Spleen (tissue), 11 donors: ENCODE data around the gene PCYT1A. TPM values are rescaled to one million over a fixed set of nuclear protein-coding genes. Genes with fewer than 3 reads are reported as not detected.

ENCODE experiments used
- DNase-seq: peaks from one replicate; pipeline ENCODE4 v3.0.0-alpha.2; 2020
- H3K27ac ChIP-seq, 8 donors: fragments of 200-600 bp; sonication (generic) in 7 of 8; 1 replicate in 4 of 8; 2 replicates in 4 of 8; pipeline versions ENCODE4 v1.5.0 to v1.8.0; 2016 to 2021; ENCODE audit warnings: inconsistent platforms in 4 of 8, mild to moderate bottlenecking in 4 of 8, moderate library complexity in 1 of 8
- H3K27me3 ChIP-seq, 7 donors: fragments of 200-600 bp; sonication (generic) in 6 of 7; replicated peaks in 1 of 7; 1 replicate in 4 of 7; 2 replicates in 3 of 7; pipeline versions ENCODE4 v1.5.0 to v1.8.0; 2016 to 2021; ENCODE audit warnings: inconsistent platforms in 3 of 7, mild to moderate bottlenecking in 1 of 7
- H3K36me3 ChIP-seq, 6 donors: fragments of 200-600 bp; sonication (generic) in 5 of 6; 1 replicate in 4 of 6; 2 replicates in 2 of 6; pipeline versions ENCODE4 v1.5.0 to v1.8.0; 2016 to 2021; ENCODE audit warnings: inconsistent platforms in 2 of 6
- H3K4me1 ChIP-seq, 6 donors: fragments of 200-600 bp; sonication (generic) in 5 of 6; 1 replicate in 3 of 6; 2 replicates in 3 of 6; pipeline versions ENCODE4 v1.5.0 to v1.8.0; 2016 to 2021; ENCODE audit warnings: inconsistent platforms in 3 of 6
- H3K4me3 ChIP-seq, 8 donors: fragments of 200-600 bp; sonication (generic) in 7 of 8; 1 replicate in 4 of 8; 2 replicates in 4 of 8; pipeline versions ENCODE4 v1.5.0 to v1.8.0; 2016 to 2021; ENCODE audit warnings: inconsistent platforms in 4 of 8, mild to moderate bottlenecking in 4 of 8, moderate library complexity in 2 of 8
- H3K9me3 ChIP-seq, 8 donors: fragments of 200-600 bp; sonication (generic) in 7 of 8; 1 replicate in 4 of 8; 2 replicates in 4 of 8; pipeline versions ENCODE4 v1.5.0 to v1.8.0; 2016 to 2021; ENCODE audit warnings: inconsistent platforms in 4 of 8
- CTCF ChIP-seq, 11 experiments: fragments of 200-600 bp in 7 of 11; fragments of 450-650 bp in 4 of 11; sonication (generic) in 4 of 11; IDR thresholded peaks in 8 of 11; conservative IDR thresholded peaks in 3 of 11; 1 replicate in 7 of 11; 2 replicates in 4 of 11; pipeline versions ENCODE4 v1.4.0 to v1.8.0; 2016 to 2021; ENCODE audit warnings: antibody characterized with exemption in 11 of 11, inconsistent platforms in 4 of 11, mild to moderate bottlenecking in 1 of 11
- POLR2A ChIP-seq, 3 donors: fragments of 450-650 bp; IDR thresholded peaks; one replicate each; pipeline ENCODE4 v1.5.1; 2017; ENCODE audit warnings: antibody characterized with exemption in 3 of 3, mild to moderate bottlenecking in 1 of 3
- POLR2AphosphoS5 ChIP-seq, 3 donors: sonication (generic); formaldehyde crosslinking; IDR thresholded peaks; one replicate each; pipeline ENCODE4 v1.5.1; 2017; ENCODE audit warnings: antibody characterized with exemption in 3 of 3
- WGBS, 5 donors: extraction: QIAGEN DNeasy Blood & Tissue Kit in 3 of 5; methylation state at CpG; one replicate each; pipeline versions ENCODE4 v1.1.5 to v1.1.7; 2013 to 2018; 5-methylcytosine and 5-hydroxymethylcytosine counted together
- intact Hi-C: fragments of 100-400 bp; cut with DNase I; formaldehyde crosslinking; loops from one replicate; pipeline ENCODE4 v1.15.0; 2023; ENCODE audit warnings: low total_unique reads
- polyA plus RNA-seq, 3 donors: library from polyadenylated mRNA; stranded (reverse); fragments of 200-250 nt; gene quantifications; one replicate each; pipeline ENCODE4 v1.2.1, GENCODE V29; 2013
- total RNA-seq, 7 donors: library from RNA; depleted of rRNA in 3 of 7; stranded (reverse); fragments of >200 nt in 3 of 7; fragmentation: NEBNext Ultra II Directional in 4 of 7; extraction: Animal tissue kit (Norgen Biotek cat#: 25700) in 4 of 7; gene quantifications; one replicate each; pipeline versions ENCODE4 v1.1.0 to v1.2.1, GENCODE V29; 2016 to 2021
- donor health status: healthy with polysubstance abuse.
- donor health status: DM: no; HTN: no; CAD: no; lungs with moderate emphysema.
- donor health status: DM: no; HTN: no; CAD: no.
- donor health status: Bipolar disorder and iron deficiency.
- donor health status: healthy.
- donor health status: DM: no; HTN: no; CAD: no.
- donor health status: DM: yes; HTN: yes; CAD: no.

Gene PCYT1A
- total and polyA plus RNA-seq, 10 donors = 10.6 to 128 (median 90.3) TPM

DNA sequence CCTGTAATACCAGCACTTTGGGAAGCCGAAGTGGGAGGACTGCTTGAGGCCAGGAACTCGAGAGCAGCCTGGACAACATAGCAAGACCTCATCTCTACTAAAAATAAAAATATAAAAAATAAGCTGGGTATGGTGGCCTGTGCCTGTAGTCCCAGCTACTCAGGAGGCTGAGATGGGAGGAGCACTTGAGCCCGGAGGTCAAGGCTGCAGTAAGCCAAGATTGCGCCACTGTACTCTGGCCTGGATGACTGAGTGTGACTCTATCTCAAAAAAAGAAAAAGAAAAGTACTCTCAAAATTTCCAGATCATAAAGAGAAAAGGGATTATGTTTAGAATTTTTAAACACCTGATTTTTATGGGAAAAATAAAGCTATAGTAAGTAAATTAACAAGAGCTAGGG is 47.1 kb downstream of the PCYT1A start:
- Histone ChIP-seq H3K4me1 (peaks cover 0 to 20% (median 0%) of the 10 kb centered on the region in 6 donors), H3K4me3 (no peak overlapping the region), H3K9me3 (no peaks in the 10 kb centered on the region), H3K27me3 (no peaks in the 10 kb centered on the region), H3K36me3 (peaks cover 0 to 96% (median 63%) of the 10 kb centered on the region in 6 donors), H3K27ac (no peak overlapping the region)
- WGBS, 5 donors = 87 to 95% (median 91%) methylated on average over 4 of the region's 4 CpGs
- no peak for DNase-seq
- TF ChIP-seq POLR2AphosphoS5 (IDR thresholded peaks at IDR 0.05) (no peak), POLR2A (IDR thresholded peaks at IDR 0.05) (no peak), CTCF (IDR thresholded peaks at IDR 0.05 in 8 of 11, conservative IDR thresholded peaks at IDR 0.05 in 3 of 11) (no peak)
- intact Hi-C loops = no loop called here

DNA sequence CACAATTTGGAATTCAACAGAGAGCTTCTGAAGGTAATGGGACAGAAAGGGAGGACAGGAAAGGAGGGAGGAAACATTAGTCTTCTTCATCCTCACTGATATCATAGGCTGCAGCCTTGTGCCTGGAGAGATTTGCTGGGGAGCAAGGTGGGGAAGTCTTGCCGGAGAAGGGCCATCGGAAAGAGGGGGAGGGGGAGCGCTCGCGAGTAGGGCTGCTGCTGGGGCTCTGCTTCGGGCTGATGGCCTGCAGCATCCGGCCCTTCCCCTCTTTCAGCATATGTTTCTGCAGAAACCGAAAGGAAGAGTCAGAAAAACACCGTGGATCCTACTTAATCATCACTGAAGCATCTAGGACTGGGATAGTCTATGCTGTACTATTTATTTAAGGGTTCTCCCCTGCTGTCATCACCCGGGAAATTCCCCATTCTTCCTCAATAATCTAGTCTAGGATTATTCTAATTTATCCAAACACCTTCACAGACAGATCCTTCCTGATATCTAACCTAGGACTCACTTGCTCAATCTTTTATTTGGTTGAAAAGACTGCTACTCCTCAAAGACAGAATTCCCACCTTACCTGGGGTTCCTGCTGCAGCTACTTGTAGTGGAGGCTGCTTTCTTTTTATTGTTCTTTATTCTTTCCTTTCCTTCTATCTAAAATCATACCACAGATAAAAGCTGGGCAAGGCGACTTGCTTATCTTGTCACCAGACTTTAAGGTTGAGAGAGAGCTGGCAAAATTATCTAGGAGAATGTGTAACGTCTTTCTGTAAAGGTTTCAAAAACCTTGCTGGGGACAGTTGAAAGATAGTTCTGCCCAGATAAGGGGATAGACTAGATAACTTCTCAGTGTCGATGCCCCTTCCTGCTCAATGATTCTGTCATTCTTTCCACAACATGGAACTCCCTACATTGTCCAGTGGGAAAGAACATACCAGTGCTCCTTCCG is 48.6 kb downstream of the PCYT1A start:
- Histone ChIP-seq H3K4me1 (peaks cover 0 to 25% (median 0%) of the 10 kb centered on the region in 6 donors), H3K9me3 (no peaks in the 10 kb centered on the region), H3K36me3 (peaks cover 0 to 88% (median 58%) of the 10 kb centered on the region in 6 donors), H3K27ac (no peak overlapping the region), H3K4me3 (no peak overlapping the region), H3K27me3 (no peaks in the 10 kb centered on the region)
- TF ChIP-seq POLR2A (IDR thresholded peaks at IDR 0.05) = no peak
- TF ChIP-seq POLR2AphosphoS5 (IDR thresholded peaks at IDR 0.05) = peak in 1 of 3 donors; percentile 38
- no peak for DNase-seq
- WGBS, 5 donors = 81 to 91% (median 88%) methylated on average over 14 of the region's 14 CpGs
- intact Hi-C loops = no loop called here

DNA sequence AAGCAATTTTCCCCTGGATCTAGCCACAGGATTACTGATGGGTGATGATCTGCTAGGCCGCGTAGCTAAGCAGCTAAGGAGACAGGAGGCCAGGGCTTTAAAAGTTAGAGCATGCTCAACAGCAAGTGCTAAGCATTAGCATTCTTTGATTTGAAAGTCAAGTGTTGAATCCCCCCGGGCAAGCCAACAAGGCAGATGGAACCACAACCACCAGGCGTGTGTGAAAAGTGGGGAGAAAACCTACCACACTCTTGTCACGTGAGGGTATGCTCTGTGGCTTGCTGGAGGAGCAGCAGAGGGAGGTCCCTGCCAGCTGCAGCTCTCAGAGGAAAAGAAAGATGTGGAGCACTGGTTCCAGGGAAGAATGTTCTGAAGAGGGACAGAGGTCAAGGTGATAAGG is 50.3 kb downstream of the PCYT1A start:
- Histone ChIP-seq H3K4me3 (no peak overlapping the region), H3K27ac (no peak overlapping the region), H3K9me3 (no peaks in the 10 kb centered on the region), H3K4me1 (peaks cover 0 to 25% (median 0%) of the 10 kb centered on the region in 6 donors), H3K36me3 (peaks cover 0 to 83% (median 54%) of the 10 kb centered on the region in 6 donors), H3K27me3 (no peaks in the 10 kb centered on the region)
- TF ChIP-seq POLR2A (IDR thresholded peaks at IDR 0.05) = no peak
- no peak for TF ChIP-seq POLR2AphosphoS5 (IDR thresholded peaks at IDR 0.05)
- no peak for TF ChIP-seq CTCF (IDR thresholded peaks at IDR 0.05 in 8 of 11, conservative IDR thresholded peaks at IDR 0.05 in 3 of 11)
- no peak for DNase-seq
- intact Hi-C loops = no loop called here
- WGBS, 5 donors = 68 to 77% (median 71%) methylated on average over 5 of the region's 5 CpGs

GRCh38 chr3:196236223-196236622 is 51.3 kb downstream of the PCYT1A start:
- H3K4me3 ChIP-seq = no peak overlapping the region
- H3K36me3 ChIP-seq = peaks cover 0 to 80% (median 45%) of the 10 kb centered on the region in 6 donors
- peak overlapping the region in 3 of 8 donors; percentile 37 to 59 (median 42) for H3K27ac ChIP-seq
- H3K4me1 ChIP-seq = peaks cover 0 to 25% (median 0%) of the 10 kb centered on the region in 6 donors
- no peaks in the 10 kb centered on the region for H3K9me3 ChIP-seq
- intact Hi-C loops = no loop called here
- TF ChIP-seq CTCF (IDR thresholded peaks at IDR 0.05 in 8 of 11, conservative IDR thresholded peaks at IDR 0.05 in 3 of 11) = no peak
- no peak for TF ChIP-seq POLR2A (IDR thresholded peaks at IDR 0.05)
- TF ChIP-seq POLR2AphosphoS5 (IDR thresholded peaks at IDR 0.05) = no peak
- no peak for DNase-seq
- H3K27me3 ChIP-seq = no peaks in the 10 kb centered on the region
- 84 to 94% (median 86%) methylated on average over 8 of the region's 8 CpGs for WGBS, 5 donors
